Liver (tissue), 3 donors: ENCODE data around the gene TMEM132E.
A peak's percentile ranks its signal among the peaks of the same experiment; 100 is the strongest.

Experiments used
- ATF3 ChIP-seq: IDR thresholded peaks from 2 replicates; pipeline ENCODE4 v1.6.1; 2016; ENCODE audit warnings: antibody characterized with exemption
- CTCF ChIP-seq: fragments of 150-350 bp; IDR thresholded peaks from 2 replicates; pipeline ENCODE4 v1.5.1; 2017; ENCODE audit warnings: improper control_type of control experiment, low read depth, low read length; ENCODE audit not compliant: missing input control
- EGR1 ChIP-seq, 2 donors: IDR thresholded peaks; 2 replicates each; pipeline ENCODE4 v1.6.1; 2016 to 2018; ENCODE audit warnings: antibody characterized with exemption in 2 of 2, low read depth in 2 of 2
- FOXA2 ChIP-seq: IDR thresholded peaks from 2 replicates; pipeline ENCODE4 v1.6.1; 2016; ENCODE audit warnings: antibody characterized with exemption
- HNF4G ChIP-seq: IDR thresholded peaks from 2 replicates; pipeline ENCODE4 v1.6.1; 2016; ENCODE audit warnings: antibody characterized with exemption
- RAD21 ChIP-seq, 2 donors: IDR thresholded peaks; 2 replicates each; pipeline ENCODE4 v1.6.1; 2016; ENCODE audit warnings: antibody characterized with exemption in 2 of 2, mild to moderate bottlenecking in 2 of 2
- RXRA ChIP-seq, 2 donors: IDR thresholded peaks; 2 replicates each; pipeline ENCODE4 v1.6.1; 2017 to 2018; ENCODE audit warnings: antibody characterized with exemption in 2 of 2, mild to moderate bottlenecking in 1 of 2
- TAF1 ChIP-seq: conservative IDR thresholded peaks from 2 replicates; pipeline ENCODE4 v1.6.1; 2016; ENCODE audit warnings: antibody characterized with exemption, mild to moderate bottlenecking
- YY1 ChIP-seq: IDR thresholded peaks from 2 replicates; pipeline ENCODE4 v1.6.1; 2016; ENCODE audit warnings: antibody characterized with exemption, mild to moderate bottlenecking
- TF ChIP-seq, protein P1 (sequence below): IDR thresholded peaks from 2 replicates; pipeline ENCODE4 v1.6.1; 2016; ENCODE audit warnings: antibody characterized with exemption
- TF ChIP-seq, protein P2 (sequence below): IDR thresholded peaks from 2 replicates; pipeline ENCODE4 v1.6.1; 2016; ENCODE audit warnings: antibody characterized with exemption, mild to moderate bottlenecking
- TF ChIP-seq, protein P3 (sequence below): IDR thresholded peaks from 2 replicates; pipeline ENCODE4 v1.6.1; 2016; ENCODE audit warnings: antibody characterized with exemption
- donor health status: healthy.
- donor health status: healthy.

- peak; percentile 86 for TF ChIP-seq CTCF
- no peak for TF ChIP-seq TAF1
- peak; percentile 75 to 84 for TF ChIP-seq RAD21 (IDR thresholded peaks at IDR 0.05)
- TF ChIP-seq EGR1 (IDR thresholded peaks at IDR 0.05; ENCODE audit: low read depth in 2 of 2): no peak
- TF ChIP-seq ATF3: no peak
- no peak for TF ChIP-seq FOXA2
- TF ChIP-seq, protein P1, sequence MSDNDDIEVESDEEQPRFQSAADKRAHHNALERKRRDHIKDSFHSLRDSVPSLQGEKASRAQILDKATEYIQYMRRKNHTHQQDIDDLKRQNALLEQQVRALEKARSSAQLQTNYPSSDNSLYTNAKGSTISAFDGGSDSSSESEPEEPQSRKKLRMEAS: no peak
- TF ChIP-seq, protein P2, sequence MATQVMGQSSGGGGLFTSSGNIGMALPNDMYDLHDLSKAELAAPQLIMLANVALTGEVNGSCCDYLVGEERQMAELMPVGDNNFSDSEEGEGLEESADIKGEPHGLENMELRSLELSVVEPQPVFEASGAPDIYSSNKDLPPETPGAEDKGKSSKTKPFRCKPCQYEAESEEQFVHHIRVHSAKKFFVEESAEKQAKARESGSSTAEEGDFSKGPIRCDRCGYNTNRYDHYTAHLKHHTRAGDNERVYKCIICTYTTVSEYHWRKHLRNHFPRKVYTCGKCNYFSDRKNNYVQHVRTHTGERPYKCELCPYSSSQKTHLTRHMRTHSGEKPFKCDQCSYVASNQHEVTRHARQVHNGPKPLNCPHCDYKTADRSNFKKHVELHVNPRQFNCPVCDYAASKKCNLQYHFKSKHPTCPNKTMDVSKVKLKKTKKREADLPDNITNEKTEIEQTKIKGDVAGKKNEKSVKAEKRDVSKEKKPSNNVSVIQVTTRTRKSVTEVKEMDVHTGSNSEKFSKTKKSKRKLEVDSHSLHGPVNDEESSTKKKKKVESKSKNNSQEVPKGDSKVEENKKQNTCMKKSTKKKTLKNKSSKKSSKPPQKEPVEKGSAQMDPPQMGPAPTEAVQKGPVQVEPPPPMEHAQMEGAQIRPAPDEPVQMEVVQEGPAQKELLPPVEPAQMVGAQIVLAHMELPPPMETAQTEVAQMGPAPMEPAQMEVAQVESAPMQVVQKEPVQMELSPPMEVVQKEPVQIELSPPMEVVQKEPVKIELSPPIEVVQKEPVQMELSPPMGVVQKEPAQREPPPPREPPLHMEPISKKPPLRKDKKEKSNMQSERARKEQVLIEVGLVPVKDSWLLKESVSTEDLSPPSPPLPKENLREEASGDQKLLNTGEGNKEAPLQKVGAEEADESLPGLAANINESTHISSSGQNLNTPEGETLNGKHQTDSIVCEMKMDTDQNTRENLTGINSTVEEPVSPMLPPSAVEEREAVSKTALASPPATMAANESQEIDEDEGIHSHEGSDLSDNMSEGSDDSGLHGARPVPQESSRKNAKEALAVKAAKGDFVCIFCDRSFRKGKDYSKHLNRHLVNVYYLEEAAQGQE: no peak
- TF ChIP-seq YY1: no peak
- TF ChIP-seq, protein P3, sequence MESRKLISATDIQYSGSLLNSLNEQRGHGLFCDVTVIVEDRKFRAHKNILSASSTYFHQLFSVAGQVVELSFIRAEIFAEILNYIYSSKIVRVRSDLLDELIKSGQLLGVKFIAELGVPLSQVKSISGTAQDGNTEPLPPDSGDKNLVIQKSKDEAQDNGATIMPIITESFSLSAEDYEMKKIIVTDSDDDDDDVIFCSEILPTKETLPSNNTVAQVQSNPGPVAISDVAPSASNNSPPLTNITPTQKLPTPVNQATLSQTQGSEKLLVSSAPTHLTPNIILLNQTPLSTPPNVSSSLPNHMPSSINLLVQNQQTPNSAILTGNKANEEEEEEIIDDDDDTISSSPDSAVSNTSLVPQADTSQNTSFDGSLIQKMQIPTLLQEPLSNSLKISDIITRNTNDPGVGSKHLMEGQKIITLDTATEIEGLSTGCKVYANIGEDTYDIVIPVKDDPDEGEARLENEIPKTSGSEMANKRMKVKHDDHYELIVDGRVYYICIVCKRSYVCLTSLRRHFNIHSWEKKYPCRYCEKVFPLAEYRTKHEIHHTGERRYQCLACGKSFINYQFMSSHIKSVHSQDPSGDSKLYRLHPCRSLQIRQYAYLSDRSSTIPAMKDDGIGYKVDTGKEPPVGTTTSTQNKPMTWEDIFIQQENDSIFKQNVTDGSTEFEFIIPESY: no peak
- TF ChIP-seq HNF4G: no peak
- no peak for TF ChIP-seq RXRA (IDR thresholded peaks at IDR 0.05)
These were observed 58.5 kb downstream of the TMEM132E start for GRCh38 chr17:34637548-34638525.
